ENCODE results near the gene GNGT2.
A peak's percentile ranks its signal among the peaks of the same experiment; 100 is the strongest.

GNGT2 gene

DNA sequence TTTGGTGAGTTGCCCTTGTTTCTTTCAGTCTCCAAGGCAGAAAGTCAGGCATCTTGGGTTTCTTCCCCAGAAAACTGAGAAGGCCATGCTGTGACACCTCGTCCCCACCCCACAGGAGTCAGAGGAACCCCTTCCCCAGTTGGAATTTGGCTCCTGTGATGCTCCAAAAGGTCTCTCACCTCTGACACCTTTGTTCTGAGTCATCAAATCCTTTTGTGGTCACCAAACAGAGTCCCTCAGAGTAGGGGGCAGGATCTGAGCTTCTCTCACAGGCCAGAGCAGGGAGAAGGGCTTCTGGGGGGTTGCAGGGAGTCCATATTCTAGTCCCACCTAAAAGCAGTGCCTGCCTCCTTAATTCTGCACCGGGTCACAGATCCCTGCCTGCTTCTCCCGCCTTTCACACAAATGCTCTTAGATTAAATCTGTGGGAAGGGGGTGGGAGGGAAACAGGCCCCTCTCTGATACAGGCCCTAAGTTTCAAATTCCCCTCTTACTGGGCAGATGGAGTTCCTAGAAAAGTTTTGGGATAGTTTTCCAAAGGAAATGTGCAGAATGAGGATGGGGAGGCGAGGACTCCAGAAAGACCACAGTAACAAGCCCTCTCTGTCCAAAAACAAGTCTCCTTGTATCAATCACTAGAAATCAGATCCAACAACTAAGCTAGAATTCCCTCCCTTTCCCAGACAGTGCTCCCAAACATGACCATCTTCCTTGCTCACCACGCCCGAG is 18.9 kb upstream of the GNGT2 start:
- DNase-seq (ENCODE audit: low read depth), result no peak

DNA sequence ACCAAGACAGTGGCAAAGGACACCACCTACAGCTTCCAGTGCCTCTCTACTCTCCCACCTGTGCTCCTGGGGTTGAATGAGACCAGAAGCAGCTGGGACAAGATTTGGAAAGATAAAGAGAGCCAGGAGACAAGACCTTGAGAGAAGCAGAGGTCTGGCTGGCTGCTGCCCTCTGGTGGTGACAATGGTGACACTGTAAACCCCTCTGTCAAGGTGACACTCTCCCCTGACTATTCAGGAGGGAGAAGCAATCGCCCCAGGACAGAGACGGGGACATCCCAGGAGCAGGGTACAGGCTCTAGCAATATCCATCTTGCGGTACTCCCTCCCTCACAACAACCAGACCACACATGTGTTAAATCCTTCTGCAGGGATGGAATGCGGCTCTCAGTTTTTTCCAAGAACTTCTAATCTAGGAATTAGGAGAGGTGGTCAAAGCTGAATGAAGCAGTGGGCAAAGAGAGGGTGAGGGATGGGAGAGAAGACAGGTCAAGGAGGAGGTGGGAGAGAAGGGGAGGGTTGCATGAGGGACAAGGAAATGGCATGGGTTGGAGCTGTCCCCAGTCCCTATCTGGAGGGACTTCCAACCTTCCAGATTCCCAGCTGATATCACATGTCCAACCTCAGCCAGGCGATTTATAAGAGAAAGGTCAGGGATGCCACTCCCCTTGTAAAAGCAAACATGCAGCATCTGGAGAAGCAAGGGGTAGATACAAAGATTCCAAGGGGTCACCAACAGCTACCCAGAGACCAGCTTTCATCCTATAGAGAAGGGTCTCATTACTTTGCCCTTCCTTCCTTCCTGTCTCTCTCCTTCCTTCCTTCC is 17.3 kb upstream of the GNGT2 start:
- DNase-seq (ENCODE audit: low read depth), result peak; percentile 67

DNA sequence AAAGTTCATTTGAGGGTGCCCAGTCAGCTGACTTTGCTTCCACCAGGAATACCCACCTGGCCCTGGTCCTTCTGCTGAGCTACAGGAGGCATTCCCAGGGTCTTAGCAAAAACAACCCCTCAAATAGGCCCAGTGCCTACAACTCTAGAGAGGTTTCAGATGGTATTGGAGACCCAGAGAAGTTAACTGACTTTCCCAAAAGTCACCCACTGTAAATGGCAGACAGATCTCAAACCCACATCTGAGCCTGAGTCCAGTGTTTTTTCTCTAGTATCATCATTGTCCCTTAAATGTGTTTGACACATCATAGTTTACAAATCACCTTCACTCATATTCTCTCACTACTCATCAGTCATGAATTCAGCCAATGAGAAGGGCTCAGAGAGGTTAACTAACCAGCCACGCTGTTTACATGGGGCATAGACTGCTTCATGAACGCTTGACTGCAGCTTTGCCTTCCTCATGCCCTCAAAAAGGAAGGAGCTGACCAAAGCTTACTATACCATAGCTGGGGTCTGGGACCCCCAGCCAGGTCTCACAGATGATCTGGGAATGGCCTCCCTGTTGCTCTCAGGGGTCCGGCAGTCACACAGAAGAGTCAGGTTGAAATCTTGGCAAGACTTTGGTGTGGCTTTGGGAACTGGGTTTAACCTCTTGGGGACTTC is 16.5 kb upstream of the GNGT2 start:
- DNase-seq (ENCODE audit: low read depth), result no peak

DNA sequence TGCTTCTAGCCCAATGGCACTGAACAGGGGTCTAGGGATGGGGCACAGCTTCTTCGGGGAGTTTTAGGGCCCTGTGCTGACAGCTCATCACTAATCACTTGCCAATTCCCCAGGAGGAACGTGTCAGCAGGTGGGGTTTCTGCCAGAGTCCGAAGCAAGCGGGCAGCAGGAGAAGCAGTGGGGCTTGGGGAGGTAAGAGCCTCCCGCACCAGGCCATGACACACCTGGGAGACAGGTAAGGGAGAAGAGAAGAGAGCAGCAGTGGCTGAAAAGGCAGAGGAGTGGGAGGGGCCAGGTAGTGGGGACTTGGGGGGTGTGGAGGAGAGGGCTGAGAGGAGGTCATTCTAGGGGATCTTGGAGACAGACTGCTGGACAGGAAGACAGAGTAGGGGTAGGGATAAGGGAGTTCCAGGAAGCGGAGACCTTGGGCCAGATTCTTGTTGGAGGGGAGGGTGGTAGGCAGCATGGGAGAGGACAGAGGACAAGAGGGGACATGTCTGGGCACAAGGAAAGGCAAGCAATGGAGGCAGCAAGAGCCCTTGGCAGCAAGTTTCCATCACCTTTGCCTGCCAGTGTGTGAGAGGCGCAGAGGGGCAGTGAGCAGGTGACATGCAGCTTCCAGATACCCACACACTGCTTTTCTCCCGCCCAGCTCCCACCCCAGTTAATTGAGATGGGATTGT is 15.3 kb upstream of the GNGT2 start:
- no peak for DNase-seq (ENCODE audit: low read depth)

DNA sequence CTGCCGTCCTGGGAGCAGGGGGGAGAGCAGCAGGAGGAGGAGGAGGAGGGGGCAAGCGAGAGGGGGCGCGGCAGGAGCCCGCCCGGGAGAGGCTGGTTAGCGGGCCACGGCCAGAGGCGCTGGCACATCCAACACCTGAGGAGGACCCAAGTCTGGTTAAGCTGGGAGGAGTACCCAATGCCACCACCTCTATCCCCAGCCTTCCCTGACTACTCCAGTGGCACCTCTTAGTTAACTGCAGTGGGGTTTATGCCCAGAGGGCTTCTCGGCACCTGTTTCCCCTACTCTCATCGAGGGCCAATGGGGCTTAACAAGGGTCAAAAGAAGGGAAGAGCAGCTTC is 14.6 kb upstream of the GNGT2 start:
- DNase-seq (ENCODE audit: low read depth), result no peak

DNA sequence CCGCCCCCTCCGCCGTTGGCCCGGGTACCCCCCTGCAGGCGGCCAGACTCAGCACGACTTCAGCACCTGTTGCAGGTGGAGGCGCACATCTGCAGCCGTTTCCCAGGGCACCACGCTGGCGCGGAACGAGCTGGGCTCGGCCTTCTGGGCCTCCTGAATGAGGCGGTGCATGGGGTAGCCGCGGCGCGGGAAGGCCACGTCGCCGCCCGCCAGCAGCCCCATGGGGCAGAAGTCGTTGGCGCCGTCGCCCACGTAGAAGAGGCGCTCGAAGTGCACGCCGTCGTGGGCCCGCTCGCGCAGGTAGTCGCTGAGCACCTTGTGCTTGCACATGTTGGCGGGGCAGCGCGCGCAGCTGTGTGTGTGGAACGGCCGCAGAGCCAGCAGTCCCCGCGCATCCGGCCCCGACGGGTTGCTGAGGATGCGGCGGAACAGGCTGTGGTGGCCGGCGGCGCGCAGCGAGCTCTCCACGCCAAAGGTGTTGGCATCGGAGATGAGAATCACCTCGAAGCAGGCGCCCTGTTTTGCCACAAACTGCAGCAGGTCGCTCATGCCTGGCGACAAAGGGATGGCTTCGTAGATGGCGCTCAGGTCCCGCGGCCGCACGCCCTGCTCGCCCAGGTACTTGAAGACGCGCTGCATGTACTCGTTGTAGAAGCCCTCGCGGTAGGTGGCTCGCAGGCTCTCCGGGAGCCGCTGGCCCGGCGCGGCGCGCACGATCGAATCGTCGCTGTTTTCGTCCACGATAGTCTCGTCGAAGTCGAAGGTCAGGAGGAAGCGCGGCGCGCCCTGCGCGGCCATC is 14.0 kb upstream of the GNGT2 start:
- DNase-seq (ENCODE audit: low read depth), result no peak

DNA sequence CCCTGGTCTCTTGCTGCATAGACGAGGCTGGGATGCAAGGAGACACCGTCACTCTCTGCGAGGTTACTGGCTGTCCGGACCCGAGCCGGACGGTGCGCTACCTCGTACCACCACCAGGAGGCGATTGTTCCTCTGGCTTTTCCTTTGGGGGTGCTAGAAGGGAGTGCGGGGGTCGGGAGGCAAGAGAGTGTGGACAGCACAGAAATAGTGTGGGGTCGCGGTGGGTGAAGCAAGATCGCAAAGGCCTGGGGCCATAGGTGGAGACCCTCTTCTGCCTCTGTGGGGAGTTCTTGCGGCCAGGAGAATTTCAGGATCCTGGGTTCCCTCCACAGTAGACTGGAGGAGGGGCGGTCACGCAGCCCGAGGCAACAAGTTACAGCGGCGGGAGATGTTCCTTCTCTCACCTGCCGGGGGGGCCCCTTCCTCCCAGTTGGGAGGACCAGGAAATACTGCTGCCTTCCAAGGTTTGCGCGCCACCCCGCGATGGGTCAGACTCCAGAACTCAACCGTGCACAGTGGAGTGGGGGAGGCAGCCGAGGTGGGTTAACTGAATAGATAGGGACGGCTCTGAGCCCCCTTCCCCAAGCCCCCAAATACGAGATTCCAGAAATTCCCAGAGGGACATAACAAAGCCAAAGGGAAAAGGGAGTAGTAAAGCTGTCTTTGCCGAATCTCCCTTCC is 13.3 kb upstream of the GNGT2 start:
- DNase-seq (ENCODE audit: low read depth), result peak; percentile 58

DNA sequence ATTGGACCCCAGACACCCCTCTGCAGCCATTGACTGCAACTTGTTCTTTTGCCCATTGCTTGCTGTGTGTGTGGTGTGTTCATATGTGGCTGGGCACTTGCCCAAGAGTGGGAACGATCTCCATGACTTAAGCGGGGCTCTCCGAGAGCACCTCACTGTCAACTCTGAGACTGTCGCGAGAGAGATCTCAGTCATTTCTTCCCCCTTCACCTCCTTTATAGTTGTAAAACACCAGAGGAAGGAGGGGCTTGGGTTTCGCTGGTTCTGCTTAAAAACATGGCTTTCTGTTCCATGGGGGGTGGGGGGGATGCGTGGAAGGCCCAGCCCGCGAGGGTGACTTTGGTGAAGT is 12.8 kb upstream of the GNGT2 start:
- DNase-seq (ENCODE audit: low read depth), result no peak

DNA sequence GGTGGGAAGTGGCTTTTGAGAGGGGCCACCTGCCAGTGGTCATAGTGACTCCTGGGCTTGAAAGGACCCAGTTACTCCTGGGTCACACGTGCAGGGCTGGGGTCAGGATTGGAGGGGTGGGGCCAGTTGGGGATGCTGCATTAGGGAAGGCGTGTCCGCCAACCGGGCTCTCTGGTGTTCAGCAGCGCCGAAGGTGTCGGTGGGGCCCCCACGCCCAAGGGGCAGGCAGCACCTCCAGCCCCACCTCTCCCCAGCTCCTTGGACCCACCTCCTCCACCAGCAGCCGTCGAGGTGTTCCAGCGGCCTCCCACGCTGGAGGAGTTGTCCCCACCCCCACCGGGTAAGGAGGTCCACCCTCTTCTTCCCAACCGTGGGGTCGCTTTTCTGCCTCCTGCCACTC is 9.6 kb upstream of the GNGT2 start:
- no peak for DNase-seq (ENCODE audit: low read depth)

DNA sequence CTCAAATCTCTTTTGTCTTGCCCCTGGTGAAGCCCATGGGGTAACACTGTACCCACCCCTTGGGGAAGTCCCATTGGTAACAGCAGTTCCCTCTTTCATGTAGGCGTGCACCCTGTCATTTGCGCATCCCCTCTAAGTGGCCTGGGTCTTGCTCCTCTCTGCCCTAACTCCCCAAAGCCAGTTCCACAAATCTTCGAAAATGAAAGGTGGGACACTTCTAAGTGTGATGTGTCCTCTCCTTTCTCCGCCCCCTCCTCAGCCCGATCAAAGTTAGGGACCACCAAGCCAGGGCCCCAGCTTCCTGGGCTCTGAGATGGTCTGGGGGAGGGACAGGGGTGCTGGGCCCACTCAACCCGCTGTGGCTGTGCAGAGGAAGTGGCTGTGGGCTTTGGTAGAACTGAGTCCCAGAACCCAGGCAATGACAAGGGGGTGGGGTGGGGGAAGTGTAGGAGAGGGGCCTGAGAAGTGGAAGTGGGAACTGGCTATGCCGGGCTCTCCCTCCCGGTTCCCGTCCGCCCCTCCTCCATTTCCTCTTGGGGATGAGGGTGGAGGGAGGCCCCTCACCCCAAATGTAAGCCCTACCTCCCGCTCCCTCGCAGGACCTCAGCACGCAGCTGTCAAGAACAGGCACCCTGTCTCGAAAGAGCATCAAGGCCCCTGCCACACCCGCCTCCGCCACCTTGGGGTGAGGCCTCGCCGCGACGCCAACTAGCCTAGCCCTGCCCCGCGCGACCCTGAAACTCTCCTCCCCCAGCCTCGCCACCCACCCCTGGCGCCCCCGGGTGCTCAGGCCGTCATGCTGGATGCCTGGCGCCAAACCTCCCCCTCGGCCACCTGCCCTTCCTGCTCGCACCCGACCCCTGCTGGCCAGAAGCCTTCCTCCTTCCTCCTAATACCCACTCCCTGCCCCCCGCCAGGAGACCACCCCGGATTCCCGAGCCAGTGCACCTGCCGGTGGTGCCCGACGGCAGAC is 8.9 kb upstream of the GNGT2 start:
- no peak for DNase-seq (ENCODE audit: low read depth)

DNA sequence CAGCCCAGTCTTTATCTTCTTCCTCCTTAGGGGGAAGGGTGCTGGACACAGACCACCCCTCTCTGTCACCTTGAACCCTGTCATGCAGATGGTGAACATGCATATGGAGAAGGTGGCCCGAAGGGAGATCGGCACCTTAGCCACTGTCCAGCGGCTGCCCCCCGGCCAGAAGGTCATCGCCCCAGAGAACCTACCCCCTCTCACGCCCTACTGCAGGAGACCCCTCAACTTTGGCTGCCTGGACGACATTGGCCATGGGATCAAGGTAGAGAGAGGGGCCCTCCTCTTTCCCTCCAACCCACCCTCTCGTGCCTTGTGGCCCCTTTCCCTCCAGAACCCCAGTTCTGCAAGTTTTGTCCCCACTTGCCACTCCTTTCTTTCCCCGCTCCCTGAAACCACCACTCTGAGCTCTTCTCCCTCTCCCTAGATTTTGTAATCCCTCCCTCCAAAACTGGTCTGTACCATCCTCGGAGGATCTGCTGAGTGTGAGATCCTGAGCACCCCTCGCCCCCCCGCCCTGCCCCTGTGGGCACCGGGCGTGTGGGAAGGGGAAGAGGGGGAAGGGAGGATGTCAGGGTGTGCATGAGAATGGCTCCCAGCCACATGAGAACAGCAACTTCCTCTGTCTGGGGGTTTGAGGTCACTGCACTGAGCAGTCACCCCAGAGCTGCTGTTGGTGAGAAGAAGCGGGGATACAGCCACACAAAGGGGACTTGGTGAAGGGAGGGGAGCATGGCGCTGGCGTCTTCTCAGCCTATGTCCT is 7.5 kb upstream of the GNGT2 start:
- no peak for DNase-seq (ENCODE audit: low read depth)

DNA sequence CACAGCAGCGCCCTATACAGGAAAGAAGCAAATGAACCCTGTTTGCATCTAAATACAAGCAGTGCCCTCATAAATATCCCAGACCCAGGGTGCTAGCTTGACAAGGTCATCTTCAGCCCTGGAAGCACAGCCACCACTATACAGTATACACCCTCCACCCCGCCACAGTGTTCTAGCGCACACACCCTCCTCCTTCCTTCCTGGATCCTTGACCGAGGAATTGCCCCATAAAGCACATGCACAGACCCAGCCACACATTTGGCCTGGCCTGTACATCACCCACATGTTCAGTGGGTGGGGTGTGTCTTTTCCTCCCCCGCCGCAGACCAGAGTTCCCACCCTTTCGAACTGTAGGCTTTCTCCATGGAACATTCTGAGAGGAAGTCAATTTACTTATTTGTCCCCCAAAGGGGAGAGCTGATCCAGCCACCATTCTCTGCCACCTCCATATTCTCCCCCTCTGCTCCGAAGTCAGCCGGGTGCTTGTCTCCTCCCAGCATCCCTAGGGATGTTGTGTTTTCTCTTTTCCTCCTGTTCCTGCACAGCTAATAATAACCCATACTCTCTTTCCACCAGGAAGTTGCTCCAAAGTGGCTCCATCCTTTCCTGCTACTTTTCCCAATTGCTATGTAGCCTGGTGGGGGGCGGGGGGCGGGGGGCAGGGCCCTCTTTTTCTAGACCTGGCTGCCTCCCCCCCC is 6.7 kb upstream of the GNGT2 start:
- no peak for DNase-seq (ENCODE audit: low read depth)

DNA sequence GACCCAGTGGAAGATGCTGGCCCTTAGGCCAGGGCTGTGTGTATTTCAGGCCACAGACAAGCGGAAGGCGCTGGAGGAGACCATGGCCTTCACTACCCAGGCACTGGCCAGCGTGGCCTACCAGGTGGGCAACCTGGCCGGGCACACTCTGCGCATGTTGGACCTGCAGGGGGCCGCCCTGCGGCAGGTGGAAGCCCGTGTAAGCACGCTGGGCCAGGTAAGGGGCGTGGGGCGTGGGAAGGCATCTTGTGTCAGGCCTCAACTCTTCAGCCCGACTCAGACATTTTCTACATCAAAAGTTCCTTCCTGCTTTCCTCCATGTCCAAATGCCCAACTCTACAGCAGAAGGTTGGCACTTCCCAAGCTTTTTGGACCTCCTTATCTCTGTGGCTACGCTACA is 6.1 kb upstream of the GNGT2 start:
- DNase-seq (ENCODE audit: low read depth), result no peak

DNA sequence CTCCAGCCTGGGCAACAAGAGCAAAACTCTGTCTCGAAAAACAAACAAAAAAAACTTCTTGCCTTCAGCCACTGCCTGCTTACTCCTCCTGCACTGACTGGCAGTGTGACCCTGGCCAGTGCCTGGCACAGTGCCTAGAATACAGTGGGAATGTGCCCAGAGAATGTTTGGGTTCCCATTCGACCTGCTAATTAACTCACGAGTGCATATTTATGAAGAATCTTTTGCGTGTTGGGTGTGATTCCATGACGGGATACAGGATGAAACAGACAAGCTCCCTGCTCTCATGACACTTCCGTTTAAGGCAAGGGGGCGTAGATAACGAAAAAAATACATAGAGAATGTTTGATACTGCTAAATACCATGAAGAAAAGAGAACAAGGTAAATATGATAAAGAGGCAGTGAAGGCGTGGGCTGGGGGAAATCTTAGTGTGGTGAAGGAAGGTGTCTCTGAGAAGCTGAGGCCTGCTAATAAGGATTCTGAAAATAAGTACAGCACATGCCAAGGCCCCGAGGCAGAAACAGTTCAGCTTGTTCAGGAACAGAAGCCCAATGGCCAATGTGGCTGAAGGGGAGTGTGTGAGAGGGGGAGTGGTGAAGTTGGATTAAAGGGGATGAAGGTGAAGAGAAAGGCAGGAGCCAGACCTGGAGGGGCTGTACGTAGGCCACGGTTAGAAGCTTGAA is 4.4 kb upstream of the GNGT2 start:
- DNase-seq (ENCODE audit: low read depth), result no peak

DNA sequence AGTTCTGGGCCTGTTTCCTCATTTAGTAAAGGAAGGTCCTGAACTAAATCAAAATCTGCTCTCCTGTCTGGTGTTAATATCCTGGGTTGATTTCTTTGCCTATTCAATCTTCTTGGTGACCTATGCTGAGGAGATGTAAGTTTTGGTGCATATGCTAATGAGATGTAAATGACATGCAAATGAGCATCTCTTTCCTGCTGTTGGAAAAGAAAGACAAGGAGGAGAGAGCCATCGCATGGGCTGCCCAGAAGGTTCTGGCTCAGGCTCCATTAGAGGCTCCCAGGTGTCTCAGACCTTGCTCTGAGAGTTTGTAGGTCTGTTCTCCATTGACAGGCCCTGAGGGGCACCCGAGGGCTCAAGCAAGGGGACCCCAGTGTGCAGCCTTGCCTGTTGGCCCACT is 3.5 kb upstream of the GNGT2 start:
- no peak for DNase-seq (ENCODE audit: low read depth)

DNA sequence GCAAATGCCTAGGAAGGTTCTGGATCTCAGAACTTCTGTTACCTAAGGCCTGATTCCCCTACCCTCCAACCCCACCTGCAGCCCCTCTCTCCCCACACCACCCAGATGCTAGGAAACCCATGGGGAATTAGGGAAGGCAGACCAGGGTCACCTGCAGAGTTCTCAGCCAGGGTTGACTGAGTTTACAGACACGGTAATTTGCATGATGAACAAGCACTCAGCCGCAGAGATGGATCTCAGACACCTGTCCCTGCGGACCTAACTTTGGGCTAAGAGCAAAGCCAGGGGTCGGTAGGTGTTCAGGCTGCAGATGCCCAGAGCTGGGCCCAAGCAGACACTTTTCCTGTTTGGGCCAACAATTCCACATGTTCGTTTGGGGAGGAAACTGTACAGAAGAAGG is 3.0 kb upstream of the GNGT2 start:
- no peak for DNase-seq (ENCODE audit: low read depth)

DNA sequence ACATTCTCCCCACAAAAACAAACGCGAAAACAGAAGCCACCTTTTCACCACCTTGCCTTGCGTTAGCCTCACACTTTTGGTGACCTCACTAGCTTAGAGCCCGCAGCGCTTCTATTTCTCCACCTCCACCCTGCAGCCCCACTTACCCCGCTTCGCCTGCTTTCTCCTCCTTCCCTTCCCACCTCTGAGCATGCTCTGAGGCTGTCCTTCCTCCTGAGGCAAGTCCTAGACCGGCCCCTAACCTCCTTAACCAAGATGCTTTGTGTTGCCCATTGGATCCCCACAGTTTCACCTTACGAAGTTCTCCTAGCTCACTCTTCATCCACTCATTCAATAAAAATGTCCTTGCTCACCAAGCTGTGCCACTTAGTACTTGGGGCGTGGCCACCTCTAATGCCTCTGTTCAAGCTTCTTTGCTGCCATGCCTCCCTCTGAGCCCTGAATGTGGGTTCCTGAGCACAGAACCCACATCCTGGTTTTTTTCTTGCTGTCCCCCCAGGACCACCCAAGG is 1.3 kb downstream of the GNGT2 start:
- no peak for DNase-seq (ENCODE audit: low read depth)

DNA sequence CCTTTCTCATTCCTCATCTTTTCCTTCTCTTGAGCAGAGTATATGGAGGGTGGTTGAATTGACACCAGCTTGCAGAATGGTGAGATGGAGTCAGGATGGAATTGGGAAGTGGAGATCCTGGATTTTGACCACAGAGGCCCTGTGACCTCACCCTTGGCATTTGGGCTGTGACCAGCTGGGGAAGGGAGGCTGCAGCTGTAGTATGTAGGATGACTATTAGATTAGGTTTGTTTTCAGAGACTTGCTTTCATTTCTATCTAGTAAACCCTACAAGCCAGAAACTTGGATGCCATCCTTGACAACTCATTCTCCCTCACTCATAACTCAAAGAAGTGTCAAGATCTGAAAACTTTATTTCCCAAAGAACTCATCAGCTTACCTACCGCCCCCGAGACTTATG is 5.9 kb downstream of the GNGT2 start:
- DNase-seq (ENCODE audit: low read depth), result no peak
